GM04503 (cell line): Measurements from ENCODE around the gene MLIP.
"Not testable (repeated sequence)": the region's sequence is repeated elsewhere in the genome, so short reads cannot be mapped to it uniquely, and the experiment has no call there.

ENCODE experiments used
- DNase-seq: peaks from one replicate; pipeline ENCODE4 v3.0.0-alpha.2; 2012; ENCODE audit warnings: low read depth

Gene MLIP

GRCh38 chr6:54111341-54112045 lies at the start of gene MLIP:
Gene MLIP, plus strand, starts transcription at chr6:54111443. Its CDS starts 37 bp downstream, at chr6:54111480.
- no peak for DNase-seq

- DNase-seq, result no peak
Observed at GRCh38 chr6:54063228-54063539, 48.1 kb upstream of the MLIP start.

- DNase-seq, result no peak
Observed at GRCh38 chr6:54068694-54069093, 42.5 kb upstream of the MLIP start.

- no peak for DNase-seq
Observed at GRCh38 chr6:54070025-54070424, 41.2 kb upstream of the MLIP start.

DNA sequence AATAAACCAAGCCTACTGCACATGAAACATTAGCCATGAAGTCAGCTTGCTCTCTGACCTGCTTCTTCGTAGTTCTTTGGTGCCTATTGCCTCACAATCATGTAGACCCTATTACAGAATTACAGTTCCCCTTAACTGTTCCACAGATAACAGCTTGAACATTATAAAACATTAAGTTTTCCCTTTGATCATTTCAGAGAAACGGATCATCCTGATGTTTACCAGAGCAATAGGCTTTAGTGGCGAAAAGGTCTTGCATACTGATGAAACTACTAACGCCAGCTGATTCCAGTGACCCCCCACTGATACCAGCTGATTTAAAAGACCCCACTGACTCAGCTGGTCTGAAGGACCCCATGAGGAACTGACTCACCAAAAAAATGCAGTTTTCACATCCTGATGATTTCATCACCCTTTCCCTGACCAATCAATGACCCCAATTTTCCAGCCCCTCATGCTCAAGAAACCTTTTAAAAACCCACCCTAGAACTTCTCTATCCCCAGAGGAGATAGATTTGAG lies 39.4 kb upstream of the MLIP start:
- no peak for DNase-seq

GRCh38 chr6:54072635-54073313 lies 38.5 kb upstream of the MLIP start:
- no peak for DNase-seq

DNA sequence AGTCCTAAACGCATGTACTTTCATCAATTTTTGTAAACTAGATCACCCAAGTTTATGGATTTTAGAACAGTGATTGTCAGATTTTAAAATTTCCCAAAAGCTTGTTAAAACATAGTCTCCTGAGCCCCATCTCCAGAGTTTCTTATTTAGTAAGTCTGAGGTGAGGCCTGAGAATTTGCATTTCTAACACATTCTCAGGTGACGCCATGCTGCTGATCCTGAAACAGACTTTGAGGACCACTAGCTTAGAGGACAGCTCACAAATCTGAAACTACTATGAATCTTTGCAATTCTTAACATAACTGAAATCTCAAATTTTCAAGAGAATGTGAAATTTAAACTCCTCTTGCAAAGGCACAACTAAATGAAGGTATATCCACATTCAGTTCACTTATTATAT lies 37.8 kb upstream of the MLIP start:
- no peak for DNase-seq

- DNase-seq, result no peak
Observed at GRCh38 chr6:54074109-54074508, 37.1 kb upstream of the MLIP start.

DNA sequence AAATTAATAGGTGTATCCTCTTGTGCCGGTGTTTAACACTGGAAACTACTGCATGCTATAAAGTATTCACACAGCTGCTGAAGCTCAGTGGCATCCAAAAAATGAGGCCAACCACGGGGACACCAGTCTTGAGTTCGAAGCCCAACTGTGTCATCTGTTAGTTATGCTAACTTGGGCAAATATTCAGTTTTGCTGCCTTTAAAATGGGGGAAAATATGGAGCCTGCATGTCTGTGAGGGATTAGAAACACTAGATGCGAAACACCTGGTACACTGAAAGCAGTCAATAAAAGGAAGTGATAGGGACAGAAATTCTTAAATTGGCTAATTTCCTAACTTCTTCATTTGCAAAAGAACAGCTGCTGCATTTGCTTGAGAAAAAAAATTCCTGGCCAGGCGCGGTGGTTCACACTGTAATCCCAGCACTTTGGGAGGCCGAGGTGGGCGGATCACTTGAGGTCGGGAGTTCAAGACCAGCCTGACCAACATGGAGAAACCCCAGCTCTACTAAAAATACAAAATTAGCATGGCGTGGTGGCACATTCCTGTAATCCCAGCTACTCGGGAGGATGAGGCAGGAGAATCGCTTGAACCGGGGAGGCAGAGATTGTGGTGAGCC lies 36.6 kb upstream of the MLIP start:
- DNase-seq, result no peak

- DNase-seq, result no peak
Observed at GRCh38 chr6:54076159-54076789, 35.0 kb upstream of the MLIP start.

GRCh38 chr6:54081499-54081898 lies 29.7 kb upstream of the MLIP start:
- not testable (repeated sequence) for DNase-seq

- DNase-seq, result no peak
Observed at GRCh38 chr6:54083287-54083686, 28.0 kb upstream of the MLIP start.

- no peak for DNase-seq
Observed at GRCh38 chr6:54084231-54084630, 27.0 kb upstream of the MLIP start.

DNA sequence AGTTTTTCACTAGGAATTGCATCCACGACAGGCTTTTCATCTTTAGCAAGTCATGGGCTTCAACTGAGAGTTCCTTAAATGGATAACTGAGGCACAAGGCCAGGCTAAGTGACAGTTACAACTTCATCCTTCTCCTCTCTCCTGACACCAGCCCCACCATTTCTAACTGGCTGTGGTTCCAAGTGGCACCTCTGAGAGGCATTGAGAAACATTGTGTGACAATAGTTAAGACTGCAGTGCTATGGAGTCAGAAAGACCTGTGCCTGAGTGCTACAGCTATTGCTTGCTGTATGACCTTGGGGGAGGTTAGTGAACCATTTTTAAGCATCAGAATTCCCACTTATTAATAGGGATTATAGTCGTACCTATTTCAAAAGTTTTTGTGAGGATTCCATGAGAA lies 26.2 kb upstream of the MLIP start:
- DNase-seq, result no peak

DNA sequence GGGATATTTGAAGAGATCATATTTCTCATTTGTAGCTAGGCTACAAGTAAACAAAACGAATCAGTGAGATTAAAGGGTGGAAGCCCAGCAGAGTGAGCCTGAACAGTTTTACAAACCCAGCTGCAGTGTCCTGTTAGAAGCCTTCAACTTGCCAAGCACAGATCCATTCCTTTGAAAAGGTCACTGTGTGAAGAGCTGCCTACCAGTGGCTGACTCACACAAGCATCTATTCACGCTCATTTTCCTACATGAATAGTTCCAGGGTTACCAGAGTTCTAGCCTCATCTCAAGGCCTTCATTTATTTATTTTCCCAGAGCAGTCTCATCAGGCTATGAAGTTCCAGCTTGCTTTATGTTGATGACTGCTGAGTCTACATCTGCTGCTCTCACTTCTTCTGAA lies 25.7 kb upstream of the MLIP start:
- DNase-seq, result peak; percentile 37

GRCh38 chr6:54086439-54086838 lies 24.8 kb upstream of the MLIP start:
- DNase-seq, result no peak

DNA sequence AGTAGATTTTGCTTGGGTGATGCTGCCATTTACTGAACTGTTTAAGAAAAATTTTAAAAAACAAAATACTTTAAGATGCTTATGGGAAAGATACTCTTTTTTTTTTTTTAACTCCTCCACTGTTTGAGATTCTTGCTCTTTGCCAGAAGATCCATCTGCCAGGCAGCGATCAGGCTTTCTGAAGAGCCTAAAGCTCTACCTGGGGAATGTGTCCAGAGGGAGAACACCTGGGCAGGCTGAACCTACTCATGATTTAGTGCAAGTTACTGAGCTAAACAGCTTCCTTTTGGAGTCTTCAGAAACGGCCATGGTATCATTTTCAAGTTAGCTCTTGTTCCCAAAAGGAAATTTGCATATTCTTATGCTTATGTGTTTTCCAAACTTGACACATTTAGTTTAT lies 23.5 kb upstream of the MLIP start:
- DNase-seq, result no peak

- no peak for DNase-seq
Observed at GRCh38 chr6:54093326-54093948, 17.8 kb upstream of the MLIP start.

- no peak for DNase-seq
Observed at GRCh38 chr6:54094293-54094692, 16.9 kb upstream of the MLIP start.

- DNase-seq, result no peak
Observed at GRCh38 chr6:54094786-54095185, 16.5 kb upstream of the MLIP start.

DNA sequence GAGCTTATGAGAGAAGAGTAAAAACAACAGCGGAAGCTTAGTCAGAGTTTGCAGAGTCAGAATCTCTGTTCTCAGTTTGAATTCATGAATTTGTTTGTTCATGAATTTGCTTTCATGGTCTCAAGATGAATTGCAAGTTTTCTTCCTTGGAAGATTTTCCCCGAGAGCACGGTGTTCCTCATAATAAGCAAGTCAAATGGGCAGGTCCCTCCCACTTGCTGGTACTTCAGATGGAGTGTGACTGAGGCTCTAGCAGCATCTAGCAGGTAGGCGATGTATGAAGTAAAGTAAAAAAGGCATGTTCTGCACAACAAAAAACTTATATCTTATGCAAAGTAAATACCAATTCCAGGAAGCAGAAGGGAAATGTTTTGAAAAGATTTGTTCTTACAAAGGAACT lies 15.5 kb upstream of the MLIP start:
- no peak for DNase-seq

DNA sequence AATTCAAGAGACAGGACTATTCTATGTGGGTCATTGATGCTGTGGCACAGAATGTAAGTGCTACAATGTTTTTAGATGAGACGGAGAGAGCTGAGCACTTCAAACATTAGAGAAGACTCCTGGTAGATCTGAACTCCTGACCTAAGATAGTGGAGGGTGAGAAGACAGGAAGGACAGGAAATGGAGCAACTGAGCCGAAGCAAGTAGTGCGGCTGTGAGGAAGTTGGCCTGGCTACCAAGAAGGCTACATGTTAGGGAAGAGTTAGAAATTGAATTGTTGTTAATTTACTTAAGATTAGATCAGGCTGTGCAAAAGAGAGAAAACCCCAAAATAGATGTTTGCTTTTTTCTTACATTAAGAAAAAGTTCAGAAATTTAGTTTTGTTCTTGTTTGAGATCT lies 14.4 kb upstream of the MLIP start:
- DNase-seq, result no peak
